GM10266 (cell line): Measurements from ENCODE around the gene ALDH3A2.
A peak's percentile ranks its signal among the peaks of the same experiment; 100 is the strongest.

Experiments used
- DNase-seq: peaks from one replicate; pipeline ENCODE4 v3.0.0; 2012; ENCODE audit errors: extremely low spot score
- CTCF ChIP-seq: IDR thresholded peaks from 2 replicates; pipeline ENCODE4 v1.5.1; 2012; ENCODE audit warnings: mild to moderate bottlenecking, low read depth; ENCODE audit not compliant: control insufficient read depth, insufficient read depth; ENCODE audit errors: missing control alignments

Gene ALDH3A2

GRCh38 chr17:19648475-19649273 is at the start of gene ALDH3A2:
Gene ALDH3A2 (plus strand): TSS chr17:19648751. CDS start chr17:19648972, 221 bp downstream.
- peak; percentile 99 for DNase-seq
- TF ChIP-seq CTCF = peak; percentile 17

GRCh38 chr17:19610311-19610710 is 38.2 kb upstream of the ALDH3A2 start:
- no peak for DNase-seq

GRCh38 chr17:19610879-19611278 is 37.7 kb upstream of the ALDH3A2 start:
- TF ChIP-seq CTCF = no peak
- DNase-seq = no peak

More at GRCh38 chr17:19610311-19610710, 38.2 kb upstream of the ALDH3A2 start:
- TF ChIP-seq CTCF = no peak

- no peak for DNase-seq
- no peak for TF ChIP-seq CTCF
These were observed 34.6 kb upstream of the ALDH3A2 start for GRCh38 chr17:19613979-19614378.

- no peak for TF ChIP-seq CTCF
- DNase-seq = no peak
These were observed 33.7 kb upstream of the ALDH3A2 start for GRCh38 chr17:19614900-19615299.

- TF ChIP-seq CTCF = no peak
- DNase-seq = no peak
These were observed 30.5 kb upstream of the ALDH3A2 start for GRCh38 chr17:19618015-19618414.

- TF ChIP-seq CTCF = no peak
- no peak for DNase-seq
These were observed 28.7 kb upstream of the ALDH3A2 start for GRCh38 chr17:19619705-19620325.
